Ammon's horn (tissue), 1 donor: ENCODE results near the gene TALDO1.

ENCODE experiments used
- DNase-seq: peaks from one replicate; pipeline ENCODE4 v3.0.0-alpha.2; 2016; ENCODE audit warnings: low spot score

TALDO1 gene

GRCh38 chr11:747158-748006 is at the start of gene TALDO1:
Gene TALDO1, plus strand, starts transcription at chr11:747464. Its CDS starts 18 bp downstream, at chr11:747482.
- peak; percentile 94 for DNase-seq

DNA sequence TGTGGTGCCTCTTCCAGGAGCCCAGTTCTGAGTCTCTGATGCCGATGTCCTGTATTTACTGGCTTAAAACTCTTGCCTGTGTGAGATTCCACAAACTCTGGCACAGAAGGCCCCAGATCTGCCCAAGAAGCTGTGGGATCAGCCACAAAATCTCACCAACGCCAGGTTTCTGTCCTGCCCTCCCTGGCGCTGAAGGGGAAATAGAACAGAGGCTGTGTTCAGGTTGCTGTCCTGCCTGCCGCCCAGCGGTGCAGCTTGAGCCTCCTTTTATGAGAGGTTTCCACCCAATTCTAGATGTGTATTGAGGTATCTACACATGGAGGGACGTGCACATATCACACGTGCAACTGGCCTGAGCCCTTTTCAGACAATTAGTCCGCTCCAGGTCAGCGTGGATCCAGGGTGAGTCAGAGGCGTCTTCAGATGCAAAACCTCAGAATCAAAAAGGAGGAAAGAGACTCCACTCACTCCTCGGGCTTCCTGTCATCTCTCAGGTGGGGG is 49.4 kb upstream of the TALDO1 start:
- no peak for DNase-seq

GRCh38 chr11:698493-699115 is 48.7 kb upstream of the TALDO1 start:
- DNase-seq, result no peak

- no peak for DNase-seq
Observed at GRCh38 chr11:699116-699508, 48.2 kb upstream of the TALDO1 start.

GRCh38 chr11:699753-700152 is 47.5 kb upstream of the TALDO1 start:
- no peak for DNase-seq

DNA sequence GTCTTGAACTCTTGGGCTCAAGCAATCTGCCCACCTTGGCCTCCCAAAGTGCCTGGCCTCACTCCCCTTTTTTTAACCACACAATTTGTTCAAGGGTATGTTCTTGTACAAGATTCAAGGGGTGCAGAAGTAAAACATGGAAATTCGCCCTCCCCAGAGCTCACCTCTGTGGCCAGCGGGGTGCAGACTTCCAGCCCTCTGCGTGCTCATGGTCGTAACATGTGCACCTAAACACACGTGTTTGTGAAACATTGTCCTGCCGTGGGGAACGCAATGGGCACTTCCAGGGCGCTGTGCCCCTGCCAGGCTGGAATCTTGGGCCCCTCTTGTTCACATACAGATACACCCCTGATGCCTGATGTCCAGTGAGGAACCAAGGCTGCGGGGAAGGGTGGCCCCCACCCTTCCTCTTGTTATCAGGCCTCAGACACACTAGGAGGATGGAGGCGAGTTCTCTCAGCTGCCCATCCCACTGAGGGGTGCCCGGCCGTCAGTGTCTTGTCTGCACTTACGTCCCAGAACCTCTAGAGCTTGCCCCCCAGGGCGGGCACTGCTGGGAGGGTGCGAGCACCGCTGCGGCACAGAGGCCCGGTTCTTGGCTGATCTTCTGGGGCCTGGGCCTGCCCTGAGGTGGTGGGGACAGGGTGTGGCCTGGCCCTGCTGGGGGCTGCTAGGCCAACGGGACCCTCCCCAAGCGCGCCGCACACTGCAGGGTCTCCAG is 45.4 kb upstream of the TALDO1 start:
- DNase-seq, result no peak

- peak; percentile 73 for DNase-seq
Observed at GRCh38 chr11:702462-703461, 44.5 kb upstream of the TALDO1 start.

DNA sequence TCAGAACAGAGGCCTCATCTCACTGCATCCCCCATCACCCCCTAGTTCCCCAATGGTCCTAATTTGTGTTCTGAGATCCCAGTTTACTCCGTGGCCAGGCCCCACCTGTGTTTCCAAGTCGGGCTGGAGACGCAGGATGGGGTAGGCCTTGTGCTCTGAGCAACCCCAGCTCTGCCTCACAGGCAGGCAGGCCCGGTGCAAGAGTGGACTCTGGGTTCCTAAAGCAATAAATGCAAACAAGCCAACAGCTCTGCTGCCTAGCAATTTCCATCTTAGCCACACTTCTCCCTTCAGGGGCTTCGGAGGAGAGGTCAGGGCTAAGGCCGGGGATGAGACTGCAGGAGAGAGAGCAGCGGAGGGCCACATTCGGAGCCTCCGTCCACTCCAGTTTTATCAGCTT is 43.8 kb upstream of the TALDO1 start:
- no peak for DNase-seq

DNA sequence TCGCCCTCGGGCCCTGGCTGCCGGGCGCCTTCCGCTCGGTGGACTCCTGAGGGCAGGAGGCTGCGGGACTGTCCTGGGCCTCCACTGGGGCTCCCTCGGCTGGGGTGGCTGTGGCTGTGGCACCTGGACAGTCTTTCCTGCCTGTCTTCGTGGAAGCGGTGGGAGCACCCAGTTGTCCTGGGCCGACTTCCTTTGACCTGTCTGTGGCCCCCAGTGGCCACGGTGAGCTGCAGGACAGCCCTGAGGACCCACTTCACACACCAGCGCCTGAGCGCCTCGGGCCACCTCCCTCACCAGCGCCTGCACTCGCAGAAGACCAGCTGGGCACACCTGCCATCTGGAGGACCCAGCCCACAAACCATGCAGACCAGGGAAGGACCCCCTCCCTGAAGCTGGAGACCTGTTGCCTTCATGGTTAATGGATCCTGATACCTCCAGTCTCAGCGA is 43.0 kb upstream of the TALDO1 start:
- no peak for DNase-seq

DNA sequence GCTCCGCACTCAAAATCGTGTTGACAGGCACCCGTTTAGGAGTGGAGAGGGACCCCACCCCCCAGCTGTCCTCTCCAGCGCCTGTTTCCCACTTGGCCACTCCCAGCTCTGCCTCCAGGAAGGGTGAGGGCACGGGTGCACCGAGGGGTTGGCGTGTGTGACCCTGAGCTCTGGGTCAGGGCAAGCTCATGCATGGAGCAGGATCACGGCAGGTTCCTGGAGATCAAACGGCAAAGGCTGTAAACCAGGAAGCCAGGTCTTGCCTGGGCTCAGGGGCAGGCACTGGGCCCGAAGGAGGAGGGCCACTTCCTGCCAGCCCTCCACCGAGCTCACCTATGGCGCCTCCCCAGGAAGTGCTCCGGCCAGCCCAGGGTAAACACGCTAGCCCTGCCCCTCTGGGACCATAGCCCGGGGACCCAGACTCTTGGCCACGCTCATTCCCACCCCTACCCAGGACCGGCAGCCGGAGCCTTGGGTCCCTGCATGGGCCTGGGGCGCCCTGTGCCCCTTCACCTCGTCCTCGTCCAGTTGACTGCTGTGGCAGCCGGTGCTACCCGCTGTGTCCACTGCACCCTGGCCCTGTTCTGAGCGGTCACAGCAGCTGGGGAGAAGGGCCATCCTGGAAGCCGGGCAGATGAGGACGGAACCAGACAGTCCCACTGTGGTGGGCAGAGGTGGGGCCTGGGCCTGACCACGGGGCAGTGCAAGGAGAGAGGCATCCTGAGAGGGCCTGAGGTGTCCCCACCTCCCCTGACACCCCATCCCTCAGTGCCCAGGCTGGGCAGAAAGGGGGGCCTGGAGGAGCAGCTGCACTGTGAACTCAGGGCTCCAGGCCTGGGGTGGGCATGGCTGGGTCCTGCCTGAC is 42.3 kb upstream of the TALDO1 start:
- DNase-seq, result no peak

GRCh38 chr11:705646-706438 is 41.4 kb upstream of the TALDO1 start, which contains the start of gene EPS8L2:
Gene EPS8L2, plus strand, starts transcription at chr11:706231. Its CDS starts 3,177 bp downstream, at chr11:709408.
- no peak for DNase-seq

DNA sequence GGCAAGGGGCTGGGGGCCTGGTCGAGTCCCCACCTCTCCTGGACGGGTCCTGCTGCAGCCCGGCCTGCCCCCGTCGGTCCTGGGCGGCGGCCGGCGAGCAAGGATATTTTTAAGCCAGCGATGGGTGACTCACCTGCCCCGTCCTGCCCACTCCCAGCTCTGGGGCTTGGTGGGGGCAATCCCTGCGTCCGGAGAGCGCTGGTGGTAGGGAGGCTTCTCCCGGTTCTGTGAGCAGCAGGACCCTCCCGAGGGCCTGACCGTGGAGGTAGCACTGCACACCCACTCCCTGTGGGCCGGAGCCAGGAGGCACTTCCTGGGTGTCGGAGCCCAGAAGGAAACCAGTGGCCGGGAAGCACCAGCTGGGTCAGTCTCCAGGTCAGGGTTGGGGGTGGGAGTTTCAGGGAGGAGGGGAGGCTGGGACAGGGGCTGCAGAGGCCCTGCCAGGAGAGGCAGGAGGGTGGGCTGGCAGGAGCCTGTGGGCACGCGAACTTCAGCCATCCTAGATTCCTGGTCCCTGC is 40.8 kb upstream of the TALDO1 start:
- no peak for DNase-seq

DNA sequence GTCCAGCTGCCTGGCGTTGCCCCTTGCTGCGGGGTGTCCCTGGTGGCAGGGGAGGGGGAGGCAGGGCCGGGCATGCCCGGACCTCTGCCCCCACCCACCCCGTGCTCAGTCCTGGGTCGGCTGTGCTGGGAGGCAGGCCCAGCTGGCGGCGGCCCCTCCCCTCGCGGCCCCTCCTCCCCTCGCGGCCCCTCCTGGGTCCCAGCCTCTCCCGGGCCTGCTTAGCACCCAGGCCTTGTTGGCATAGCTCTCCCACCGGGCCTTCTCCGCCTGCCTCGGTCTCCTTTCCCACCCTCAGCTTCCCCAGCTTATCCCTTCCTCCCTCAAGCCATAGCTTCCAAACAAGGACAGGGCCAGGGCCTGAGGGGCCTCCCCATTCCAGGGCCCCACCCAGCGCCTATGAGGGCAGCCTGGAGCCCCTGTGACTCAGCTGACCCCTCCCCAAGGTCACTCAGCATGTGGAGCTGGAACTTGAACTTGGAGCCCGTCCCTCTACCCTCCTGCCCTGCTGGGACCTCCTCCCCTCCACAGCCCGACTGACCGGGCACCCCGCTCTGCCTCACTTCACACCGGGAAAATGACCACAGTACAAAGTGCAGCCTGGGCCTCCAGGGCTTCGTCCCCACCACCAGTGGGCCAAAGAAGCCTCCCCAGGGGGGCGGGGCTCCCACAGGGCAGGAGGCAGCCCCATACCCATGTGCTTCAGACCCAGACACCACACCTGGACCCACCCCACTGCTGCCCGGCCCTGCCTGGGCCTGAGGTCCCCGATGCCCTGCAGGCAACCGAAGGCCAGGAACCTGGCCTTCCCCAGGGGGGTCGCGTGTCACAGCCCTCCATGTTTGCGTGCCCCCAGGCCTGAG is 40.1 kb upstream of the TALDO1 start:
- DNase-seq, result no peak

DNA sequence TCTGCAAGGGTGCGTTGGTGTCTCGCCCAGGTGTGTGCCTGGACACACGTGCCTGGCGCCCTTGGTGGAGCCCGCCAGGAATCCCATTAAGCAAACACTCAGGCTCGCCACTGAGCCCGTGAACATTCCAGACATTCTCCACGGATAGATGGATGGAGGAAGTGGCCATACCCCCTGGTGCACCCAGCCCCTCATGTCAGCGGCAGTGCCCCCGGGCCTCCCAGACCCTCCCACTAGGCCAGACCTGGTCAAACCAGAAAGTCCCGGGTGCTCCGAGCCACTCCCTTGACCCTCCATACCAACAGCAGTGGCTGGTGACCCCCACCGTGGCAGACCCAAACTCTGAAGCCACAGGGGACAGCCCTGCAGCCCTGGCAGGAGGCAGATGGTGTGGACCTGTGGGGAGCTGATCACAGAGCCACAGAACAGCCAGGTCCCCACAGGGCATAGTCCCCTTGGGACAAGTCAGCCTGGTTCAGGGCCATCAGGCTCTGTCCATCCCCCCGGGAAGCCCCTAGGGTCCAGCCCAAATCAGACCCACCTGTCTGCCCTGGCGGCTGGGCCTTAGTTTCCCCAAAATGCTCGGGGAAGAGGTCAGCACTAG is 39.3 kb upstream of the TALDO1 start:
- no peak for DNase-seq

DNA sequence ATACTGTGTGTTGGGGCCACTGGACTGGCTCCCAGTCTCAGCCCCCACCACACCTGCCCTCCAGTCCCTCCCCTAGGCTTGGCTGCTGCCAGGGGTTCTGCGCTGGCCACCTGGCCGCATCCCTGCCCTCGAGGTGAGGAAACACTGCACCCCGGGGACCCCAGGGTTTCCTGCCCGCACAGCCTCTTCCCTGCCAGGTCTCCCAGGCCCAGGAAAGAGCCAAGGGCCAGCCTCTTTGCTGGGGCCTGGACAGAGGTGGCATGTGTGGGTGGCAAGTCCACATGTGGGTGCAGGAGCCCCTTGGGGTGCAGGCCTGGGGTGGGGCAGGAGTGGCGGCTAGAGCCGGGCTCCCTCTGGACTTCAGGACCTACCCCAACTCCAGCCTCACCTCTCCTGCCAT is 38.8 kb upstream of the TALDO1 start:
- no peak for DNase-seq

GRCh38 chr11:709109-709997 is 37.9 kb upstream of the TALDO1 start:
- DNase-seq, result no peak

DNA sequence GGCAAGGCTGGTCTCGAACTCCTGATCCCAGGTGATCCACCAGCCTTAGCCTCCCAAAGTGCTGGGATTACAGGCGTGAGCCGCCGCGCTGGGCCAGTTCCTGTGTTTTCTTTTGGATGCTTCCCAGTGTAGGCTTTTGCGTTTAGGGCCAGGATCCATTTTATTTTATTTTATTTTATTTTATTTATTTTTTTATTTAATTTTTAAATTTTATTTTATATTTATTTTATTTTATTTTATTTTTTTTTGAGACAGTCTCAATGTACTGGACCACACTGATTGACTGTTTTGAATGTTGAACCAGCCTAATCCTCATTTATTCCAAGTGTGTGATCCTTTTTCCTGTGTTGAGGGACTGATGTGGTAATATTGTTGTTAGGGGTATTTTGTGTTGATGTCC is 32.8 kb upstream of the TALDO1 start:
- DNase-seq, result no peak
